GM15510 (cell line): ENCODE measurements around the gene ADGRG1.

Source experiments
- POLR2A ChIP-seq: IDR thresholded peaks from 3 replicates; pipeline ENCODE4 v1.6.1; 2011; ENCODE audit warnings: borderline replicate concordance; ENCODE audit not compliant: insufficient read length; ENCODE audit errors: extremely low read depth

The ADGRG1 gene

DNA sequence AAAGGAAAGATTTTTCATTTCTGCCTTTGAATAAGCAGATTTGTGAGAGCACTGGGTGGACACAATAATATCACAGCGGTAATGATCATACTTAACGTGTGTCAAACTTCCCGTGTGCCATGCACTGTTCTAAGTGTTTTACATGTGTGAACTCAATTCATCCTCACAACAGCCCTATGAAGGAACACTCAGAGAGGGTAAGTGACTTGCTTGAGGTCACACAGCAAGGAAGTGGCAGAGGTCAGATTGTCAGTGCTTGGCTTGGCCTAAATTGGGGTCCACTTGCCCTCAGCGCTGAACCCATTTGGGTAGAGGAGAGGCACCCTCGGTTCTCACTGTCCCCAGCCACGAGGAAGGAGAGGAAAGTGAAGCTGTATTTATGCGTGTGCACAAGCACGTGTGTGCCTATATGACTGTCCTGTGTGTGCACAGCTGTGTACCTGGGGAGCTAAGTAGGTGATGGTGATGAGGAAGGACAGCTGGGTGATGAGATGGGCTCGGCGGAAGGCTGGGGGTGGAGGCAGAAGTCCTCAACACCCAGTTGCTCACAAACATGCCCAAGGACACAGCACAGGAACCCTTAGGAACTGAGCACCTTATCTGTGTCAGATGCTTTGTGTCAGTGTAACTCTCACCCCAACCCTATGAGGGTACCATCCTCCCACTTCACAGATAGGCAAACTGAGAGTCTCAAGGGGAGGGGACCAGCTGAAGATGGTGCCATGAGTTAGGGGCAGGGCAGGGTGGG, 29.9 kb downstream of the ADGRG1 start:
- TF ChIP-seq POLR2A: no peak

DNA sequence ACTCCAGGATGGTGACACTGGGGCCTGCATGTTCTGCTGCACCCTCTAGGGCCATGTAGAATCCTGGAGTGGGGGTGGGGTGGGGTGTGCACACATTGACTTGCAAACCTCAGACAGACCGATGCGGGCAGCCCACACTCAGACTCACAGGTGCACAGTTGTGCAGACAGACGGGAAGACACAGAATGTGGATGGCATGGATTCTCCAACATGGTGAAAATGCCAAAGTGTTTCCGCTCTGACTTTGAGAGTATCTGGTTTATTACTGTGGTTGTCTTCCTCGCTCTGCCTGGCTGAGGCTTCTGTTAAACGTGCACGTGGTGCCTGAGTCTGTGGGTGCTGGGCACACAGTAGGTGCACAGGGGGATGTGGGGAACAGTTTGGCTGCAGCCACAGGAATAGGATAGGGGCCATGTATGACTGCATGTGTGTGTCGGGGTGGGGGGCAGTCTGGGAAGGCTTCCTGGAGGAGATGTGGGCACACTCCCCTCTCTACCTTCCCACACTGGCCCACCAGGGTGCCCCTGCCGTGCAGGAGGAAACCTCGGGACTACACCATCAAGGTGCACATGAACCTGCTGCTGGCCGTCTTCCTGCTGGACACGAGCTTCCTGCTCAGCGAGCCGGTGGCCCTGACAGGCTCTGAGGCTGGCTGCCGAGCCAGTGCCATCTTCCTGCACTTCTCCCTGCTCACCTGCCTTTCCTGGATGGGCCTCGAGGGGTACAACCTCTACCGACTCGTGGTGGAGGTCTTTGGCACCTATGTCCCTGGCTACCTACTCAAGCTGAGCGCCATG, 30.6 kb downstream of the ADGRG1 start:
- TF ChIP-seq POLR2A: no peak

DNA sequence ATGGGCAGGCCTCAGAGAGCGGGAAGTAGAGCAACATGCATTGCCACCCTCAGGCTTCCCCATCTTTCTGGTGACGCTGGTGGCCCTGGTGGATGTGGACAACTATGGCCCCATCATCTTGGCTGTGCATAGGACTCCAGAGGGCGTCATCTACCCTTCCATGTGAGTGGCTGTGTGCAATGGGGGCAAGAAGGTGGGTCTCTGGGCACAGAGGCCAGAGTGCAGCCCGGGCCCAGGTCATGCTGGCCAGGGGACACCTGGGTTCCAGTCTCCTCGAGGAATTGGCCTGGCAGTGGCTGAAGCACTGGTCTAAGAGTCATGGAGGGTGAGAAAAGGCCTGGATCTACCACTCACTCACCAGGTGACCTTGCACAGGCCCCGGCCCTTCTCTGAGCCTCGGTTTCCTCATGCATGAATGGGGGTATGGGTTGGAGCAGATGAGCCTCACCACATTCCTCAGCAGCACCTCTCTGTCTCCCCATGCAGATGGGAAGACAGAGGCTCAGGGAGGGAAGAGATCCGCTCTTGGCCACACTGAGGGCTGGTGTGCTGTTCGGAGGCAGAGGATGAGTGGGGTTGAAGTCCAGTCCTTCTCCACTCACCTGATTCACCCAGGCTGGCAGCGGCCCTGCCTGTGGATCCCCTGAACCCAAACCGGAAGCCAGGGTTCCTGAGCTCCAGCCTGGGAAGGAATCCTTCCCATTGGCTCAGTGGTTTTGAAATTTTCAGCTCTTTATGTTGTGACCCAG, 32.5 kb downstream of the ADGRG1 start:
- TF ChIP-seq POLR2A: no peak

DNA sequence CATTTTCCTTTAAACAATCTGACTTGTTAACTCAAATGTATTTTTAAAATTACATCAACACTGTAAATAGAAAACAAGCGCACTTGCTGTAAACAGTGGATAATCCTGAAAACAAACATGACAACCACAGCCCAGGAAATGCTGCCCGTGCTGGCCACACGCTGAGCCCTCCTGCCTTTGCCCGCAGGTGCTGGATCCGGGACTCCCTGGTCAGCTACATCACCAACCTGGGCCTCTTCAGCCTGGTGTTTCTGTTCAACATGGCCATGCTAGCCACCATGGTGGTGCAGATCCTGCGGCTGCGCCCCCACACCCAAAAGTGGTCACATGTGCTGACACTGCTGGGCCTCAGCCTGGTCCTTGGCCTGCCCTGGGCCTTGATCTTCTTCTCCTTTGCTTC, 33.1 kb downstream of the ADGRG1 start:
- no peak for TF ChIP-seq POLR2A

DNA sequence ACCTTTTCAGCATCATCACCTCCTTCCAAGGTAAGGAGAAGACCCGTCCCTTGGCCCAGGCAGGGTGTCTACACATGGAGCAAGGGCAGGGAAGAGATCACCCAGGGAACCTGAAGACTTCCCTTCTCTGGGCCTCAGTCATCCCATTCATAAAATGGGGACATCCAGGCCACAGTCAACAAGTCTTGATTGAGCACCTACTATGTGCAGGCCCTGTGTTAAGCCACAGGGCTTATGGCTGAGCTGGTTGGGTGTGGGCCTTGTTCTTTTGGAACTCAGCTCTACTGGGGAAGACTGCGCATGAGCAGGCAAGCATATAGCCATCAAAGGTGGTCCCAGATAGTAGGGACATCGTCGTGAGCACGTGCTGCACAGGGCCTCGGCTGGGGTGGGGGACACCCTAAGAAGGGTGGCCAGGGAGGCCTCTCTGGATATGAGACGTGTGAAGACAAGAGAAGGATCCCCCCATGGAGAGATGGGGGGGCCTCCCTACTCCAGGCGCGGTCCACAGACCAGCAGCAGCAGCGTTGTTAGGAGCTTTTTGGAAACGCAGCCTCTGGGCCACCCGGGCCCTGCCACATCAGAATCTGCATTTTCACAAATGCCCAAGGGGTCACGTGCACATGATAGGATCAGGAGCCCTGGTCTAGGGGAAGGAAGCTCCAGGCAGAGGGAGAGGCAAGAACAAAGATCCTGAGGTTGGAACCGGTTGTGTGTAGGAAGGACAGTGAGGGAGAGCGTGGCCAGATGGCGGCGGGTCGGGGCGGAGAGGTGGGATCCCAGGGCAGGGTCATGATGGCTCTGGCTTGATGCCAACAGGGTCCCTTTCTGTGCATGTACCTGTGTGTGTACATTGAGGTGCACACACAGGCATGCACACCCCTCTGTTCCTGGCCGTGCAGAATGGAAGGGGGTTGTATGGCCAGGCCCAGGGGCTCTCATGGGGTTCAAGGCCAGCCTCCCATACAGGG, 33.8 kb downstream of the ADGRG1 start:
- no peak for TF ChIP-seq POLR2A

DNA sequence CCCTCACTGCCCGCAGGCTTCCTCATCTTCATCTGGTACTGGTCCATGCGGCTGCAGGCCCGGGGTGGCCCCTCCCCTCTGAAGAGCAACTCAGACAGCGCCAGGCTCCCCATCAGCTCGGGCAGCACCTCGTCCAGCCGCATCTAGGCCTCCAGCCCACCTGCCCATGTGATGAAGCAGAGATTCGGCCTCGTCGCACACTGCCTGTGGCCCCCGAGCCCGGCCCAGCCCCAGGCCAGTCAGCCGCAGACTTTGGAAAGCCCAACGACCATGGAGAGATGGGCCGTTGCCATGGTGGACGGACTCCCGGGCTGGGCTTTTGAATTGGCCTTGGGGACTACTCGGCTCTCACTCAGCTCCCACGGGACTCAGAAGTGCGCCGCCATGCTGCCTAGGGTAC, 35.0 kb downstream of the ADGRG1 start:
- no peak for TF ChIP-seq POLR2A

DNA sequence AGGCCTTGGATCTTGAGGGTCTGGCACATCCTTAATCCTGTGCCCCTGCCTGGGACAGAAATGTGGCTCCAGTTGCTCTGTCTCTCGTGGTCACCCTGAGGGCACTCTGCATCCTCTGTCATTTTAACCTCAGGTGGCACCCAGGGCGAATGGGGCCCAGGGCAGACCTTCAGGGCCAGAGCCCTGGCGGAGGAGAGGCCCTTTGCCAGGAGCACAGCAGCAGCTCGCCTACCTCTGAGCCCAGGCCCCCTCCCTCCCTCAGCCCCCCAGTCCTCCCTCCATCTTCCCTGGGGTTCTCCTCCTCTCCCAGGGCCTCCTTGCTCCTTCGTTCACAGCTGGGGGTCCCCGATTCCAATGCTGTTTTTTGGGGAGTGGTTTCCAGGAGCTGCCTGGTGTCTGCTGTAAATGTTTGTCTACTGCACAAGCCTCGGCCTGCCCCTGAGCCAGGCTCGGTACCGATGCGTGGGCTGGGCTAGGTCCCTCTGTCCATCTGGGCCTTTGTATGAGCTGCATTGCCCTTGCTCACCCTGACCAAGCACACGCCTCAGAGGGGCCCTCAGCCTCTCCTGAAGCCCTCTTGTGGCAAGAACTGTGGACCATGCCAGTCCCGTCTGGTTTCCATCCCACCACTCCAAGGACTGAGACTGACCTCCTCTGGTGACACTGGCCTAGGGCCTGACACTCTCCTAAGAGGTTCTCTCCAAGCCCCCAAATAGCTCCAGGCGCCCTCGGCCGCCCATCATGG, 35.7 kb downstream of the ADGRG1 start:
- TF ChIP-seq POLR2A: no peak

DNA sequence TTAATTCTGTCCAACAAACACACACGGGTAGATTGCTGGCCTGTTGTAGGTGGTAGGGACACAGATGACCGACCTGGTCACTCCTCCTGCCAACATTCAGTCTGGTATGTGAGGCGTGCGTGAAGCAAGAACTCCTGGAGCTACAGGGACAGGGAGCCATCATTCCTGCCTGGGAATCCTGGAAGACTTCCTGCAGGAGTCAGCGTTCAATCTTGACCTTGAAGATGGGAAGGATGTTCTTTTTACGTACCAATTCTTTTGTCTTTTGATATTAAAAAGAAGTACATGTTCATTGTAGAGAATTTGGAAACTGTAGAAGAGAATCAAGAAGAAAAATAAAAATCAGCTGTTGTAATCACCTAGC, 36.2 kb downstream of the ADGRG1 start:
- TF ChIP-seq POLR2A: no peak

DNA sequence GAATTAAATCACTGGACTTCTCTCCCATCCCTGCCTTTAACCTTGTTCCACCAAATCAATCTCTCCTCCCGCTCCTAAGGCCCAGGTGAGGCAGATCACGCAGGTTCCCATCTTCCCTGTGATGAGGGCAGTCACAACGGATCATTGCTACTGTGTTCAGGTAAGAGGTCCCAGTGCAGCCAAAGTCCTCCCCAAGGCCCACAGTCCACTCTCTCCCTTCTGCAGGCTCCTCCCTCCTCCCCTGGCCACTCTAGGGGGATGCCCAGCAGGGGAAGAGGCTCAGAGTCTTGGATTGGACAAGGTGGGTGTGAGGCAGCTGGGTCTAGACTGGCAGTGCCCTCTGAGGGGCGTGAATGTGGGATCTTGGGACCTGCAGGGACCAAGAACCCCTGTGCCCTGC, 37.1 kb downstream of the ADGRG1 start:
- TF ChIP-seq POLR2A: no peak

DNA sequence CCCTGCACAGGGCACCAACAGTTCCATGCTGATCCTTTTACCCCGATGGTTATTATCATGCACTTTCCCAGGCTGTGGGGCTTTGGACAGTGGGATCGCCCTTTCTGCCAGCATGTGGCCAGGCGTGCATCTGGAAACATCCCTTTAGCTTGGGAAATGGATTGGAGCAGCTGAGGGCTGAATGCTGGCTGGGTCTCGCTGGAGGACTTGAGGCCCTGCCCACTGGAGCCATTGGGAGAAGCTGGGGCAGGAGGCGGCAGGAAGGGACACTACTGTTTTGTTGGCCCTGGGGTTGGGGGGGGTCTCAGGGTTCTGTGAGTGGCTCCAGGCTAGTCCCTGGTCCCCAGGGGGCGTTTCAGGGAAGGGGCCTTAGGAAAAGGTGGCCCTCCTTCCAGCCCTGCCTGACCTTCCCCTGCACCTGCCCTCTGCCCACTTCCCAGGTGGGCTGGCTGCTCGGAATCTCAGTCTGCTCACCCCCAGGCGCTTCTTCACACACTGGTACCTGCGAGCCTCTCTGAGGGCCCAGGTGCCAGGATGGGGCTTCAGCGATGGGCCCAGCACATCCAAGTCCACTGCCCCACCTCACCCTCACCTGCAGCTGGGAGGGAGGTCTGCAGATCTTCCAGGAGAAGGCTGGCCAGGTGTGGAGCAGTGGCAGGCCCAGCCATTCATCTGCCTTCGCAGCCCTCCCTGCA, 38.1 kb downstream of the ADGRG1 start:
- TF ChIP-seq POLR2A: no peak

DNA sequence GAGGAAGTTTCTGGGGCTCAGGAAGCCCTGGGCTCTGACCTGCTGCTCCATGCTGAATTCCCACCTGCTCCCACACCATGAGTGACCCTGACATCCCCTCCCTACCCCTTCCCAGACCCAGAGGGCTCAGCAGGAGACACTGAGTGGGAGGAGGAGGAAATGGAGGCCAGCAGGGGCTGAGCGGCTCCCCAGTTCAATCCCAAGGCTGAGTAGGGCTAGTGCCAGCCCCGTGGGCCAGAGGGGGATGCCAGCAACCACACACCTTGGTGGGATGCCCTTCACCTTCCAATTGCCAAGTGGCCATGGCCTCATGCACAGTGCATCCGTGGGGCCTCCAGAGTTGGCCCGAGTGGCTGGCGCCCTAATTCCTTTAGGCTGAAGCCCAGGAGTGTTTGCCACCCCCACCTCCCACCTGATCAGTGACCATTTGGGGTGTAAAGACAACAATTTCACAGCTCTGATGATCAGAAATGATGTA, 38.7 kb downstream of the ADGRG1 start:
- TF ChIP-seq POLR2A: no peak

DNA sequence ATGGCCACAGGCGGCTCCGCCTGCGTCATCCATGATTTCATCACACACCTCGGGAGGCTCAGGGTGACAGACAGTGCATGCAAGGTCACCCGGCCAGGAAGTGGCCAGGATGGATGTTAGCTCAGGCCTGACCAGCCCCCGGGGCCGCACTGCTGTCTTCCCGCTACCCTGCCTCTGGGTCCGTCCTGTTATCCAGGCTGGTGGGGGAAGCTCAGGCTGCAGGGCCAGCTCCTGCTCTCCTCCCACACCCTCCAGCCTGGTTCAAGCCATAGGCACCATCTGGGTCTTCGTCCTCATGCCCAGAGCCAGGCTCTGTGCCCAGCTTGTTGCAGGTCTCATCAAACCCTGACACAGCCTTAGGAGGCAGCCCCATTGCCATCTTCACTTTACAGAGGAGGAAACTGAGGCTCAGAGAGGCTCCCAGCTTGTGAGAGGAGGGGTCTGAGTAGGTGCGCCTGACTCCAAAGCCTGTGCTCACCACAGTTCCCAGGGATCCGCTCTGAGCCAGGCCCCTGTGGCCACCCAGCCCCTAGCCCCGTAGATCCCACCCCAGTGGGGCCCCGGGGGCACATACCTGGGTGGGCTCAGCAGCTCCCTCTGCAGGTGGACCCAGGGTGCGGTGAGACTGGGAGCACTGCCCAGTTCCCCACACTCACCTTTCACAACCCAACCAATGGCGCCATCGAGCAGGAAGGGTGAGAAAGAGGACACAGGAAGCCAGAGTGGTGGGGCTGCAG, 39.3 kb downstream of the ADGRG1 start:
- TF ChIP-seq POLR2A: no peak
